ENCODE measurements around the gene AFAP1L2.

DNA sequence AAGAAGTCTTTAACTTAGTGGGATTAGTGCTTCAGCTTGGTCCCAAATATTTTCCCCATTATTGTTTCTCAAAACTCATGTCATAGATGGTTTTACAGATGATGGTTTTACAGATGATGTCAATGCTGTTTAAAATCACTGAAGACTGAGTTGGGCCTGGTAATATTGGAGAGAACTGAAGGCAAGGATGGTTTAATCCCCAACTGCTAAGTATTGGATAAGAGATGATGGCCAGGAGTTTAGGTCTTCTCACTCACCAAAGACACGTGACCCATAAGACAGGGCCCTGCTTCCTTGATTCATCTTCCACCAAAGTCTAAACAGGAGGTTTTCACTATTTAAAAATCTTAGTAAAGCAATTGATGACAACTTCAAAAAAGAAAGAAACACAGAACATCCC, 108.9 kb downstream of the AFAP1L2 start:
- TF ChIP-seq, protein P1, sequence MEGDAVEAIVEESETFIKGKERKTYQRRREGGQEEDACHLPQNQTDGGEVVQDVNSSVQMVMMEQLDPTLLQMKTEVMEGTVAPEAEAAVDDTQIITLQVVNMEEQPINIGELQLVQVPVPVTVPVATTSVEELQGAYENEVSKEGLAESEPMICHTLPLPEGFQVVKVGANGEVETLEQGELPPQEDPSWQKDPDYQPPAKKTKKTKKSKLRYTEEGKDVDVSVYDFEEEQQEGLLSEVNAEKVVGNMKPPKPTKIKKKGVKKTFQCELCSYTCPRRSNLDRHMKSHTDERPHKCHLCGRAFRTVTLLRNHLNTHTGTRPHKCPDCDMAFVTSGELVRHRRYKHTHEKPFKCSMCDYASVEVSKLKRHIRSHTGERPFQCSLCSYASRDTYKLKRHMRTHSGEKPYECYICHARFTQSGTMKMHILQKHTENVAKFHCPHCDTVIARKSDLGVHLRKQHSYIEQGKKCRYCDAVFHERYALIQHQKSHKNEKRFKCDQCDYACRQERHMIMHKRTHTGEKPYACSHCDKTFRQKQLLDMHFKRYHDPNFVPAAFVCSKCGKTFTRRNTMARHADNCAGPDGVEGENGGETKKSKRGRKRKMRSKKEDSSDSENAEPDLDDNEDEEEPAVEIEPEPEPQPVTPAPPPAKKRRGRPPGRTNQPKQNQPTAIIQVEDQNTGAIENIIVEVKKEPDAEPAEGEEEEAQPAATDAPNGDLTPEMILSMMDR (IDR thresholded peaks at IDR 0.05; ENCODE audit: low read depth, low read length), result no peak
- no peak for TF ChIP-seq EZH2phosphoT487 (IDR thresholded peaks at IDR 0.05; ENCODE audit: low read depth)
